Testis (tissue), 2 donors: Measurements from ENCODE around the gene ANKRD55.

Source experiments
- POLR2A ChIP-seq: fragments of 450-650 bp; IDR thresholded peaks from one replicate; pipeline ENCODE4 v1.6.1; 2017; ENCODE audit warnings: antibody characterized with exemption, mild to moderate bottlenecking, moderate library complexity
- TF ChIP-seq, protein P1 (sequence below), 3 experiments: fragments of 450-650 bp in 2 of 3; fragments of 200-600 bp in 1 of 3; sonication (generic) in 1 of 3; IDR thresholded peaks; one replicate each; pipeline ENCODE4 v1.5.1; 2016 to 2019; ENCODE audit warnings: antibody characterized with exemption in 3 of 3, mild to moderate bottlenecking in 2 of 3, moderate library complexity in 1 of 3

DNA sequence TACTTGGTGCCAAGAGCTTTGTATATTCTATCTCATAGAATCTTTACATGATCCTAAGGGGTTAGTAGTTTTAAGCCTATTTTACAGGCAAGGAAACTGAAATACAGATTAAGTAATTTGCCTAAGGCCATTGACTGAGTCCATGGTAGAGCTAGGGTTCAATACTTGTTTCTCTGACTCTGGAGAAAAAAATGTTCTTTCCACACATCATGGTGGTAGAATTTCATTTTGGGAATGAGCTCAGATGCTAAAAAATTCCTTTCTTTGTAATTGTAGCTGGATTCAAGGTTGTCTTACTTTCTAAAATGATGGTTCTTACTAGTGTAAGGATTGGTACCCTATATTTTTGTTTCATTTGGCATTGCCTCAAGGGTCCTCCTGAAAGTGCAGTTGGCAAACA lies 86.0 kb downstream of the ANKRD55 start:
- TF ChIP-seq, protein P1, sequence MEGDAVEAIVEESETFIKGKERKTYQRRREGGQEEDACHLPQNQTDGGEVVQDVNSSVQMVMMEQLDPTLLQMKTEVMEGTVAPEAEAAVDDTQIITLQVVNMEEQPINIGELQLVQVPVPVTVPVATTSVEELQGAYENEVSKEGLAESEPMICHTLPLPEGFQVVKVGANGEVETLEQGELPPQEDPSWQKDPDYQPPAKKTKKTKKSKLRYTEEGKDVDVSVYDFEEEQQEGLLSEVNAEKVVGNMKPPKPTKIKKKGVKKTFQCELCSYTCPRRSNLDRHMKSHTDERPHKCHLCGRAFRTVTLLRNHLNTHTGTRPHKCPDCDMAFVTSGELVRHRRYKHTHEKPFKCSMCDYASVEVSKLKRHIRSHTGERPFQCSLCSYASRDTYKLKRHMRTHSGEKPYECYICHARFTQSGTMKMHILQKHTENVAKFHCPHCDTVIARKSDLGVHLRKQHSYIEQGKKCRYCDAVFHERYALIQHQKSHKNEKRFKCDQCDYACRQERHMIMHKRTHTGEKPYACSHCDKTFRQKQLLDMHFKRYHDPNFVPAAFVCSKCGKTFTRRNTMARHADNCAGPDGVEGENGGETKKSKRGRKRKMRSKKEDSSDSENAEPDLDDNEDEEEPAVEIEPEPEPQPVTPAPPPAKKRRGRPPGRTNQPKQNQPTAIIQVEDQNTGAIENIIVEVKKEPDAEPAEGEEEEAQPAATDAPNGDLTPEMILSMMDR (IDR thresholded peaks at IDR 0.05), result no peak
- TF ChIP-seq POLR2A, result no peak
